GM21737 (cell line): ENCODE data around the gene NCOA7.
A peak's percentile ranks its signal among the peaks of the same experiment; 100 is the strongest.
"Not testable (repeated sequence)": the region's sequence is repeated elsewhere in the genome, so short reads cannot be mapped to it uniquely, and the experiment has no call there.

Experiments
- ATAC-seq: cut with Tn5 transposase; IDR thresholded peaks from one replicate; pipeline ENCODE4 v1.9.1; 2021; ENCODE audit warnings: mild to moderate bottlenecking, moderate library complexity; ENCODE audit not compliant: unreplicated experiment

Gene NCOA7

GRCh38 chr6:125865015-125865414 lies 74.3 kb downstream of the NCOA7 start:
- ATAC-seq: no peak

- no peak for ATAC-seq
Measured at GRCh38 chr6:125866433-125866832, 75.7 kb downstream of the NCOA7 start.

- ATAC-seq: no peak
Measured at GRCh38 chr6:125867483-125867942, 76.8 kb downstream of the NCOA7 start.

GRCh38 chr6:125868252-125868651 lies 77.5 kb downstream of the NCOA7 start:
- ATAC-seq: no peak

GRCh38 chr6:125868678-125869395 lies 78.1 kb downstream of the NCOA7 start:
- no peak for ATAC-seq

GRCh38 chr6:125869427-125869826 lies 78.7 kb downstream of the NCOA7 start:
- ATAC-seq: no peak

- ATAC-seq: no peak
Measured at GRCh38 chr6:125871365-125871764, 80.6 kb downstream of the NCOA7 start.

GRCh38 chr6:125872259-125872921 lies 81.6 kb downstream of the NCOA7 start:
- ATAC-seq: no peak

GRCh38 chr6:125882243-125882642 lies 91.5 kb downstream of the NCOA7 start:
- no peak for ATAC-seq

- no peak for ATAC-seq
Measured at GRCh38 chr6:125884634-125885371, 94.0 kb downstream of the NCOA7 start.

- no peak for ATAC-seq
Measured at GRCh38 chr6:125886021-125886420, 95.3 kb downstream of the NCOA7 start.

- no peak for ATAC-seq
Measured at GRCh38 chr6:125886914-125887313, 96.2 kb downstream of the NCOA7 start.

GRCh38 chr6:125887372-125887771 lies 96.6 kb downstream of the NCOA7 start:
- ATAC-seq: no peak

- no peak for ATAC-seq
Measured at GRCh38 chr6:125888989-125889656, 98.4 kb downstream of the NCOA7 start.

GRCh38 chr6:125899726-125900182 lies 109.0 kb downstream of the NCOA7 start:
- ATAC-seq: no peak

- ATAC-seq: peak; percentile 74
Measured at GRCh38 chr6:125904871-125905270, 114.1 kb downstream of the NCOA7 start.

- ATAC-seq: no peak
Measured at GRCh38 chr6:125906158-125906998, 115.6 kb downstream of the NCOA7 start.

GRCh38 chr6:125910527-125910926 lies 119.8 kb downstream of the NCOA7 start:
- ATAC-seq: peak; percentile 97

- not testable (repeated sequence) for ATAC-seq
Measured at GRCh38 chr6:125911051-125911451, 120.3 kb downstream of the NCOA7 start.

GRCh38 chr6:125912430-125912829 lies 121.7 kb downstream of the NCOA7 start:
- ATAC-seq: not testable (repeated sequence)
